Stomach (tissue), 9 donors: ENCODE data around the gene IQGAP3. TPM values are rescaled to one million over a fixed set of nuclear protein-coding genes. Genes with fewer than 3 reads are reported as not detected.
A peak's percentile ranks its signal among the peaks of the same experiment; 100 is the strongest.

ENCODE experiments used
- DNase-seq, 2 donors: peaks; one replicate each; pipeline versions ENCODE4 v3.0.0 to v3.0.0-alpha.2; 2013 to 2019
- H3K27ac ChIP-seq, 5 donors: fragments of 200-600 bp in 4 of 5; sonication (generic) in 4 of 5; one replicate each; pipeline ENCODE4 v1.5.1; 2013 to 2019; ENCODE audit warnings: mild to moderate bottlenecking in 1 of 5, moderate library complexity in 1 of 5
- H3K27me3 ChIP-seq, 3 donors: fragments of 200-600 bp; sonication (generic); one replicate each; pipeline ENCODE4 v1.5.1; 2017 to 2019; ENCODE audit warnings: mixed run types in 1 of 3
- H3K36me3 ChIP-seq, 4 donors: fragments of 200-600 bp; sonication (generic); 1 replicate in 3 of 4; 2 replicates in 1 of 4; pipeline ENCODE4 v1.5.1; 2016 to 2019
- H3K4me1 ChIP-seq, 4 donors: fragments of 200-600 bp; sonication (generic); one replicate each; pipeline ENCODE4 v1.5.1; 2016 to 2019
- H3K4me3 ChIP-seq, 4 donors: fragments of 200-600 bp; sonication (generic) in 3 of 4; one replicate each; pipeline ENCODE4 v1.5.1; 2016 to 2019; ENCODE audit warnings: mild to moderate bottlenecking in 1 of 4
- H3K9me3 ChIP-seq, 4 donors: fragments of 200-600 bp; sonication (generic); one replicate each; pipeline ENCODE4 v1.5.1; 2016 to 2019
- CTCF ChIP-seq, 7 experiments: fragments of 450-650 bp in 4 of 7; fragments of 200-600 bp in 3 of 7; sonication (generic) in 3 of 7; IDR thresholded peaks; one replicate each; pipeline ENCODE4 v1.5.1; 2016 to 2019; ENCODE audit warnings: antibody characterized with exemption in 7 of 7, control low read depth in 2 of 7, mild to moderate bottlenecking in 1 of 7
- EP300 ChIP-seq: sonication (generic); formaldehyde crosslinking; IDR thresholded peaks from one replicate; pipeline ENCODE4 v1.6.1; 2017; ENCODE audit warnings: antibody characterized with exemption
- POLR2A ChIP-seq, 4 donors: fragments of 450-650 bp; IDR thresholded peaks; one replicate each; pipeline ENCODE4 v1.6.1; 2016; ENCODE audit warnings: antibody characterized with exemption in 4 of 4, control low read depth in 2 of 4, mild to moderate bottlenecking in 1 of 4, moderate library complexity in 1 of 4
- POLR2AphosphoS5 ChIP-seq, 3 donors: sonication (generic); formaldehyde crosslinking; IDR thresholded peaks; one replicate each; pipeline ENCODE4 v1.6.1; 2016; ENCODE audit warnings: antibody characterized with exemption in 3 of 3
- WGBS, 5 donors: extraction: QIAGEN DNeasy Blood & Tissue Kit in 3 of 5; methylation state at CpG; one replicate each; pipeline versions ENCODE4 v1.1.5 to v1.1.7; 2013 to 2018; 5-methylcytosine and 5-hydroxymethylcytosine counted together
- intact Hi-C: fragments of 100-400 bp; cut with DNase I; formaldehyde crosslinking; loops from one replicate; pipeline ENCODE4 v1.15.1; 2023; ENCODE audit warnings: low total_unique reads
- polyA plus RNA-seq, 3 donors: library from polyadenylated mRNA; stranded (reverse); fragments of 200-250 nt; gene quantifications; one replicate each; pipeline ENCODE4 v1.2.3, GENCODE V29; 2013
- total RNA-seq, 5 donors: library from RNA; depleted of rRNA; stranded (reverse); fragments of >200 nt; gene quantifications; one replicate each; pipeline versions ENCODE4 v1.1.0 to v1.2.3, GENCODE V29; 2014 to 2016
- donor health status: healthy with polysubstance abuse.
- donor health status: Bipolar disorder and iron deficiency.
- donor health status: healthy.

The IQGAP3 gene
- total and polyA plus RNA-seq, 8 donors = 1.2 to 22.2 (median 9.3) TPM

GRCh38 chr1:156594190-156594589 is 21.8 kb upstream of the IQGAP3 start:
- 74 to 88% (median 81%) methylated on average over 3 of the region's 3 CpGs for WGBS, 5 donors
- H3K27me3 ChIP-seq = no peaks in the 10 kb centered on the region
- DNase-seq = no peak
- TF ChIP-seq EP300 (no peak), POLR2A (IDR thresholded peaks at IDR 0.05) (no peak), POLR2AphosphoS5 (IDR thresholded peaks at IDR 0.05) (no peak), CTCF (IDR thresholded peaks at IDR 0.05) (no peak)
- no peaks in the 10 kb centered on the region for H3K9me3 ChIP-seq
- intact Hi-C loops = no loop called here
- H3K4me1 ChIP-seq = peaks cover 10 to 23% (median 21%) of the 10 kb centered on the region in 4 donors
- no peak overlapping the region for H3K4me3 ChIP-seq
- H3K27ac ChIP-seq = no peak overlapping the region
- H3K36me3 ChIP-seq = peaks cover 17 to 67% (median 61%) of the 10 kb centered on the region in 4 donors

- Histone ChIP-seq H3K4me1 (peaks cover 10 to 23% (median 21%) of the 10 kb centered on the region in 4 donors), H3K9me3 (no peaks in the 10 kb centered on the region), H3K36me3 (peaks cover 17 to 61% (median 57%) of the 10 kb centered on the region in 4 donors), H3K4me3 (no peak overlapping the region), H3K27ac (no peak overlapping the region), H3K27me3 (no peaks in the 10 kb centered on the region)
- 83 to 91% (median 89%) methylated on average over 8 of the region's 8 CpGs for WGBS, 5 donors
- intact Hi-C loops = no loop called here
- no peak for TF ChIP-seq CTCF (IDR thresholded peaks at IDR 0.05)
- TF ChIP-seq POLR2AphosphoS5 (IDR thresholded peaks at IDR 0.05) = no peak
- TF ChIP-seq POLR2A (IDR thresholded peaks at IDR 0.05) = no peak
- no peak for TF ChIP-seq EP300
- no peak for DNase-seq
Measured at GRCh38 chr1:156593661-156593989, 21.3 kb upstream of the IQGAP3 start.

GRCh38 chr1:156592910-156593660 is 20.7 kb upstream of the IQGAP3 start:
- Histone ChIP-seq H3K4me3 (peak overlapping the region in 1 of 4 donors; percentile 79), H3K27ac (peak overlapping the region in 4 of 5 donors; percentile 1 to 90 (median 54)), H3K9me3 (no peaks in the 10 kb centered on the region), H3K27me3 (no peaks in the 10 kb centered on the region), H3K4me1 (peaks cover 10 to 23% (median 21%) of the 10 kb centered on the region in 4 donors), H3K36me3 (peaks cover 11 to 56% (median 51%) of the 10 kb centered on the region in 4 donors)
- intact Hi-C loops = no loop called here
- DNase-seq = no peak
- WGBS, 5 donors = 81 to 87% (median 82%) methylated on average over 8 of the region's 8 CpGs
- TF ChIP-seq POLR2A (IDR thresholded peaks at IDR 0.05) = no peak
- TF ChIP-seq EP300 = no peak
- TF ChIP-seq CTCF (IDR thresholded peaks at IDR 0.05) = no peak
- no peak for TF ChIP-seq POLR2AphosphoS5 (IDR thresholded peaks at IDR 0.05)

GRCh38 chr1:156592158-156592909 is 20.0 kb upstream of the IQGAP3 start:
- Histone ChIP-seq H3K27me3 (no peaks in the 10 kb centered on the region), H3K27ac (peak overlapping the region; percentile 83 to 90 (median 89)), H3K4me3 (peak overlapping the region; percentile 72 to 91 (median 76)), H3K9me3 (no peaks in the 10 kb centered on the region), H3K4me1 (peaks cover 10 to 23% (median 21%) of the 10 kb centered on the region in 4 donors), H3K36me3 (peaks cover 10 to 48% (median 44%) of the 10 kb centered on the region in 4 donors)
- TF ChIP-seq POLR2AphosphoS5 (IDR thresholded peaks at IDR 0.05) (no peak), CTCF (IDR thresholded peaks at IDR 0.05) (no peak), POLR2A (IDR thresholded peaks at IDR 0.05) (no peak), EP300 (no peak)
- DNase-seq = no peak
- intact Hi-C loops = no loop called here
- WGBS, 5 donors = 40 to 51% (median 42%) methylated on average over 13 to 16 of the region's 16 CpGs
